Mammary epithelial cell (primary cell): ENCODE results near the gene NEK7.

ENCODE experiments used
- EZH2 ChIP-seq: IDR thresholded peaks from 2 replicates; pipeline ENCODE4 v1.6.1; 2012; ENCODE audit warnings: low read length, inconsistent platforms, borderline replicate concordance
- TF ChIP-seq, protein P1 (sequence below), 2 donors: IDR thresholded peaks in 1 of 2; conservative IDR thresholded peaks in 1 of 2; 2 replicates each; pipeline ENCODE4 v1.5.1; 2011 to 2012; ENCODE audit warnings: inconsistent platforms in 2 of 2, low read length in 2 of 2, mild to moderate bottlenecking in 2 of 2, control low read depth in 1 of 2, low read depth in 1 of 2; ENCODE audit not compliant: insufficient read depth in 1 of 2; ENCODE audit errors: extremely low read depth in 1 of 2

DNA sequence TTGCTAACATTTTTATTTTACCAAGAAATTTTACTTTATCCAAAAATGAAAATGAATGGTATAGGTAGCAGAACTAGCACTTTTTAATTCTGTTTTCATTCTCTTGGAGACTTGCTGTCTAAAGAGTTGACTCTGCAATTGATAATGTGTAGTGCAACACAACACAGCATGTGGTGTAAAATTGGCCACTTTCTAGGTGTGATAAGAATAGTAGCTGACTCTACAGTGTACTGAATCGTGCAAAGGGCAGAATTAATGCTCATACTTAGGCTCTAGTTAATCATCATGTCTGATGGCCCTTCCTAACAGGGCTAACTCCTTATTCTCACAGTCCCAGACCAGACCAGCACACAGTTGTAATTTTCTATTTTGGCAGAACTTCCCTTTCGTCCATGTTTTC is 140.5 kb downstream of the NEK7 start:
- TF ChIP-seq, protein P1, sequence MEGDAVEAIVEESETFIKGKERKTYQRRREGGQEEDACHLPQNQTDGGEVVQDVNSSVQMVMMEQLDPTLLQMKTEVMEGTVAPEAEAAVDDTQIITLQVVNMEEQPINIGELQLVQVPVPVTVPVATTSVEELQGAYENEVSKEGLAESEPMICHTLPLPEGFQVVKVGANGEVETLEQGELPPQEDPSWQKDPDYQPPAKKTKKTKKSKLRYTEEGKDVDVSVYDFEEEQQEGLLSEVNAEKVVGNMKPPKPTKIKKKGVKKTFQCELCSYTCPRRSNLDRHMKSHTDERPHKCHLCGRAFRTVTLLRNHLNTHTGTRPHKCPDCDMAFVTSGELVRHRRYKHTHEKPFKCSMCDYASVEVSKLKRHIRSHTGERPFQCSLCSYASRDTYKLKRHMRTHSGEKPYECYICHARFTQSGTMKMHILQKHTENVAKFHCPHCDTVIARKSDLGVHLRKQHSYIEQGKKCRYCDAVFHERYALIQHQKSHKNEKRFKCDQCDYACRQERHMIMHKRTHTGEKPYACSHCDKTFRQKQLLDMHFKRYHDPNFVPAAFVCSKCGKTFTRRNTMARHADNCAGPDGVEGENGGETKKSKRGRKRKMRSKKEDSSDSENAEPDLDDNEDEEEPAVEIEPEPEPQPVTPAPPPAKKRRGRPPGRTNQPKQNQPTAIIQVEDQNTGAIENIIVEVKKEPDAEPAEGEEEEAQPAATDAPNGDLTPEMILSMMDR (conservative IDR thresholded peaks at IDR 0.05 in 1 of 2, IDR thresholded peaks at IDR 0.05 in 1 of 2; ENCODE audit: extremely low read depth in 1 of 2, insufficient read depth in 1 of 2, low read depth in 1 of 2, low read length in 2 of 2): no peak
- no peak for TF ChIP-seq EZH2
